ENCODE data around the gene CTSH.

CTSH gene

DNA sequence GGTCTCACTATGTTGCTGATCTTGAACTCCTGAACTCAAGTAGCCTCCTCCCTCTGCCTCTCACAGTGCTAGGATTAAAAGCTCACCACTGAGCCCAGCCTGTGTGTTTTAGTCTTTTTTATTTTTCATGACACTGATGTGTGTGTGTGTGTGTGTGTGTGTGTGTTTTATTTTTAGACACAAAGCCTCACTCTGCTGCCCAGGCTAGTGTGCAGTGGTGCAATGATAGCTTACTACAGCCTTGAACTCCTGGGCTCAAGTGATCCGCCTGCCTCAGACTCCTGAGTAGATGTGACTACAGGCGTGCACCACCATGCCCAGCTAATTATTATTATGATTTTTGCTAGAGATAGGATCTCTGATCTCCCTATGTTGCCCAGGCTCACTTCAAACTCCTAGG is 23.3 kb upstream of the CTSH start:
- no peaks in the 10 kb centered on the region for H3K36me3 Mint-ChIP-seq (ENCODE audit: low read depth)
- no peaks in the 10 kb centered on the region for H3K9me3 Mint-ChIP-seq
- H3K4me1 Mint-ChIP-seq (ENCODE audit: low read depth): no peaks in the 10 kb centered on the region
- no peak overlapping the region for H3K4me3 Mint-ChIP-seq
- intact Hi-C loops (cut with micrococcal nuclease): no loop called here
- no peak overlapping the region for H3K27ac Mint-ChIP-seq
- no peaks in the 10 kb centered on the region for H3K27me3 Mint-ChIP-seq

DNA sequence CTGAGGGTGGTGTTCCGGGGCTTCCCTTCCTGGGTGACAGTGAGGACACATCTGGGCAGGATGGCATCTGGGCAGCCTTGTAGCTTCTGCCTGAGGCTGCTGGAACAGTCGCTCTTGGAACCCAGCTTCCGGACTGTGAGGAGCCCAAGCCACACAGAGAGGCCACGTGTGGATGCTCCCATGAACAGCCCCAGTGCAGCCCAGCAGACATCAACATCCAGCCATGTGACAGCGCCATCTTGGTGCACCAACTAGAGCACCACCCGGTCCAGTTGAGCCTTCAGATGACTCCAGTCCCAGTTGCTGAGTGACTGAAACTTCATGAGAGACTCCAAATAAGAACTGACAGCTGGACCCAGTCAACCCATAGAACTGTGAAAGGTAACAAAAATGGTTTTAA is 15.5 kb upstream of the CTSH start:
- H3K4me3 Mint-ChIP-seq: no peak overlapping the region
- no peaks in the 10 kb centered on the region for H3K36me3 Mint-ChIP-seq (ENCODE audit: low read depth)
- intact Hi-C loops (cut with micrococcal nuclease): no loop called here
- H3K4me1 Mint-ChIP-seq (ENCODE audit: low read depth): no peaks in the 10 kb centered on the region
- H3K27me3 Mint-ChIP-seq: peaks cover 1% of the 10 kb centered on the region
- H3K9me3 Mint-ChIP-seq: no peaks in the 10 kb centered on the region
- H3K27ac Mint-ChIP-seq: no peak overlapping the region

DNA sequence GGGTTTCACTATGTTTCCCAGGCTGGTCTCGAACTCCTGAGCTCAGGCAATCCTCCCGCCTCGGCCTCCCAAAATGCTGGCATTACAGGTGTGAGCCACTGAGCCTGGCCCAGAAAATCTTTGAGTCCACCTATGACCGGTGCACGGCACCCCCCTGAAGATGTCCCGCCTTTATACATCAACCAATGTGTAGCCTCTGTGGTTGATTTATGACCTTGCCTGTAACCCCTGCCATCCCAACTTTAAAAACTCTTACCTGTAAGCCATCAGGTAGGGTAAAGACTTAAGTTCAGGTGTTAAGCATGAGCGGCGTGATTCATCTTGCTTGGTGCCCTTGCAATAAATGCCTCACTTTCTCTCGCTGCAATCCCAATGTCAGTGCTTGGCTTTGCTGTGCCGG is 14.5 kb upstream of the CTSH start:
- H3K9me3 Mint-ChIP-seq: no peaks in the 10 kb centered on the region
- intact Hi-C loops (cut with micrococcal nuclease): no loop called here
- H3K27me3 Mint-ChIP-seq: peaks cover 3% of the 10 kb centered on the region
- H3K36me3 Mint-ChIP-seq (ENCODE audit: low read depth): no peaks in the 10 kb centered on the region
- H3K27ac Mint-ChIP-seq: no peak overlapping the region
- no peaks in the 10 kb centered on the region for H3K4me1 Mint-ChIP-seq (ENCODE audit: low read depth)
- H3K4me3 Mint-ChIP-seq: no peak overlapping the region

DNA sequence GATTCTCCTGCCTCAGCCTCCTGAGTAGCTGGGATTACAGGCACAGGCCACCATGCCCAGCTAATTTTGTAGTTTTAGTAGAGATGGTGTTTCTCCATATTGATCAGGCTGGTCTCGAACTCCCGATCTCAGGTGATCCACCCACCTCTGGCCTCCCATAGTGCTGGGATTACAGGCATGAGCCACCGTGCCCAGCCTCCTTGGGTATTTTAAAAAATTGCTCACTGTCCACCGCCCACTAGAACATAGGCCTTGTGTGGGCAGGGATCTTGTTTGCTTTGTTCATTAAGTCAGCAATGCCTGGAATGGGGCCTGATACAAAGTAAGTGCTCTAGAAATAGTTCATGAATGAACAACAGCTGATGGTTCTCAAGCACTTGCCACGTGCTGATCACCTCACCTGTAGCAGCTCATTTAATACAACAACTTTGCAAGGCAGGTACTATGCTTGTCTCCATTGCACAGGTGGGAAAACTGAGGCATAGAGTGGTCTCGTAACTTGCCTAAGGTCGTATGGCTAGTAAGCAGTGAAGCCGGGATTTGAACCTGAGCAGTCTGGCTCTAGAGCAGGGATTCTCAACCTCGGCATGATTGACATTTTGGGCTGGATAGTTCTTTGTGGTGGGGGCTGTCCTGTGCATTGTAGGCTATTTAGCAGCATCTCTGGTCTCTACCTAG is 12.7 kb upstream of the CTSH start:
- Mint-ChIP-seq H3K4me3 (no peak overlapping the region), H3K27me3 (peaks cover 6% of the 10 kb centered on the region), H3K9me3 (no peaks in the 10 kb centered on the region), H3K36me3 (ENCODE audit: low read depth) (no peaks in the 10 kb centered on the region), H3K4me1 (ENCODE audit: low read depth) (peaks cover 5% of the 10 kb centered on the region), H3K27ac (no peak overlapping the region)
- intact Hi-C loops (cut with micrococcal nuclease): no loop called here

DNA sequence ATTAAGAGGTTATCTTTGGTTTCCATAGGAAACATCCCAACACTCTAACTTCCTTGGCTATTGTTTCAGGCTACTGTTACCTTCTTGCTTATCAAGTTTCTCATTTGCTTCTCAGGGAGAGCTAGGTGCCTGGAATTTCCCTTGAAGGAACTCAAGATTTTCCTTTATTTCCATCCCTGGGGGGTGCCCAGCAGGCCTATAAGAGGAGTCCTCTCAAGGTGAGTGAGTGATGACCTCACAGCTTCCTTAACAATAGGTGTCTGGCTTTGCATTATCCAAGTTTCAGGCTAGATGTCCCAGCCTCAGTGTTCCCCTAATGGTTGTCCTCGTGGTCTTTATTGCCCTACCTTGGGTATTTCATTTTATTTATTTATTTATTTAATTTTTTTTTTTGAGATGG is 12.1 kb upstream of the CTSH start:
- Mint-ChIP-seq H3K9me3 (no peaks in the 10 kb centered on the region), H3K36me3 (ENCODE audit: low read depth) (no peaks in the 10 kb centered on the region), H3K27ac (no peak overlapping the region), H3K4me1 (ENCODE audit: low read depth) (peaks cover 7% of the 10 kb centered on the region), H3K27me3 (peaks cover 6% of the 10 kb centered on the region), H3K4me3 (no peak overlapping the region)
- intact Hi-C loops (cut with micrococcal nuclease): no loop called here

DNA sequence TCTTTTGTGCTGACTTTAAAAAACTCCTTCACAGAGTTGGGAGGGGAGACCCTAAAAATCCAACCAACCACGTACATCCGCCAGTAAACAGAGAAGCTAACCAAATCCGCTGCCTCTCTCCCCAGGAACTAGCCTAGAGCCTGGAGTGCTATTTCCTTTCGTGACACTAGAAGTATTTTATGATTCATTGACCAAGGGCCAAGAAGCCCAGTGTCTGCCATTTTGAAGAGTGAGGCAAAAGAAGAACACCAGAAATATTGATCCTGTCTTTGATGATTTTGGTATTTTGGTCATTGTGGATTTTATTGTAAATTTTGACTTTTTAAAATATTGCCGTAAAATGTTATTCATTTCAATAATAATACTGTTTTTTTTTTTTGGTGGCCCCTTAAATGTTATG is 10.5 kb upstream of the CTSH start:
- Mint-ChIP-seq H3K27ac (no peak overlapping the region), H3K4me1 (ENCODE audit: low read depth) (peaks cover 20% of the 10 kb centered on the region), H3K9me3 (no peaks in the 10 kb centered on the region), H3K4me3 (no peak overlapping the region), H3K27me3 (peaks cover 6% of the 10 kb centered on the region), H3K36me3 (ENCODE audit: low read depth) (no peaks in the 10 kb centered on the region)
- intact Hi-C loops (cut with micrococcal nuclease): no loop called here

DNA sequence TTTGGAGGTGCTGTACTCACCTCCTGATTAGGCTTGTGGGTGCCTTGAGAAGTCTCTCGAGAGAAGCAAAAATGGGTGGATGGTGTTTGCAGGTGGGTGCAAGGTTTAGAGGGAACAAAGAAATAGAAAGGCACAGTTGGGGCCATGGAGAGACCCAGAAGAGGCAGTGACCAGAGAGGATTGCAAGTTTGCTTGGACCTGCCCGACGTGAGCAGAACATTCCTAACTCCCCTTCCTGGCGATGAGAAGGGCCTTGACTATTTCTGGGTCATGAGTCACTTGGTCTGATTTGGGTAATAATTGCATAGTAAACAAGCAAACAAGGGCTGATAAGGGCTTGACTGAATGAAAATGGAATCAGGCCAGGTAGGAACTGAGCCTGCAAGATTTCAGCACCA is 7.0 kb upstream of the CTSH start:
- H3K4me1 Mint-ChIP-seq (ENCODE audit: low read depth): peaks cover 25% of the 10 kb centered on the region
- no peaks in the 10 kb centered on the region for H3K9me3 Mint-ChIP-seq
- intact Hi-C loops (cut with micrococcal nuclease): no loop called here
- H3K27me3 Mint-ChIP-seq: peaks cover 17% of the 10 kb centered on the region
- peak overlapping the region; percentile 31 for H3K27ac Mint-ChIP-seq
- no peak overlapping the region for H3K4me3 Mint-ChIP-seq
- H3K36me3 Mint-ChIP-seq (ENCODE audit: low read depth): no peaks in the 10 kb centered on the region

DNA sequence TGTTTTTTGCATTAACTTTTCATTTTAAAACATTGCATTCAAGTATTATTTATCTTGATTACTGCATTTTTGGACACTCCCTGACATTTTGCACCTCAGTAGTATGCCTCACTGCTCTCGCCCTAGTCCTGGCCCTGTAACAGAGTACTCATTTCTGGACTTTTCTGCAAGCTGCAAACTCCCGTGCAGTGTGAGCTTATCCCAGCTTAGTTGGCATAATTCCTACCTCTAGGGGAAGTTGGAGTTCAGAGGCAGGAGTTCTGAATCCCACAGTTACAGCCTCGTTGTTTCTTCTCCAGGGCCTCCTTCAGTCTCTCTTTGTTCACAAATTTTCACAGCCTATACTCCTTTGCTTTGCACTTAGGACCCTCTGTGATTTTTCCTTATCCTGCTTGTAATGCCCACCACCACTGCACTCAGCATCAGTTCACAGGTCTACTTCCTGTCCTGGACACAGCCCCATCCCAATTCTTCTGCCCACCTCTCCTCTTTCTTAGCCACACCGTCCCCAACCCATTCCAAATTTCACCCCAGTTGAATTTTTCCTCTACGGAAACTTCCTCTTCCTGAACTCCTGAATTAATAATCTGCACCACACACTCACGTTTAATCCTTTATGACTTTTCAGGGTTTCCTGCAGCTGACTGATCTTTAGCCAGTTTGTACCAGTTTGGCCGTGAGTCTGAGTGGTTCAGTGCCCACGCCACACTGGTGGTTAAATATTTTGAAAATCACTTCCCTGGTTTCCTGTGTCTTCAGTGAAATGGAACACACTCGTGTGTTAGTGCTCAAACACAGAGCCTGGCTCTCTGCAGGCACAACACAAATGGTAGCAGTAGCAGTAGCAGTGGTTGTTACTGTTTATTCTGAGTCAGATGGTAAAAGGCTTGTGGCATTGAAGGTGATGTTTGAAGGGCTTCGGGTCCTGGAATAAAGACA is 6.3 kb upstream of the CTSH start:
- no peaks in the 10 kb centered on the region for H3K9me3 Mint-ChIP-seq
- intact Hi-C loops (cut with micrococcal nuclease): no loop called here
- no peaks in the 10 kb centered on the region for H3K36me3 Mint-ChIP-seq (ENCODE audit: low read depth)
- H3K4me3 Mint-ChIP-seq: no peak overlapping the region
- H3K4me1 Mint-ChIP-seq (ENCODE audit: low read depth): peaks cover 28% of the 10 kb centered on the region
- peaks cover 20% of the 10 kb centered on the region for H3K27me3 Mint-ChIP-seq
- peak overlapping the region; percentile 31 for H3K27ac Mint-ChIP-seq

DNA sequence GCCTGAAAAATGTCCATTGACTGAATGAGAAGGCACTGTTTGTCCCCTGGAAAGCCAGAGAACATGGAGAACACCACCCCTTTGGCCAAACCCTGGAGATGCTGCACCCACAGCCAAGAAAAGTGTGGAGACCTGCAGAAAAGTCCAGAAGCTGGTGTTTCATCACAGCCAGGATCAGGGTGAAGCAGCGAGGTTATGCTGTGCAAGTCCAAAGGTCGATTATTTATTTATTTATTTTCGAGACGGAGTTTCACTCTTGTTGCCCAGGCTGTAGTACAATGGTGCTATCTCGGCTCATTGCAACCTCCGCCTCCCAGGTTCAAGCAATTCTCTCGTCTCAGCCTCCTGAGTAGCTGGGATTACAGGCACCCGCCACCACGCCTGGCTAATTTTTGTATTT is 5.5 kb upstream of the CTSH start:
- H3K4me3 Mint-ChIP-seq: no peak overlapping the region
- intact Hi-C loops (cut with micrococcal nuclease): no loop called here
- peaks cover 23% of the 10 kb centered on the region for H3K27me3 Mint-ChIP-seq
- H3K36me3 Mint-ChIP-seq (ENCODE audit: low read depth): no peaks in the 10 kb centered on the region
- peaks cover 35% of the 10 kb centered on the region for H3K4me1 Mint-ChIP-seq (ENCODE audit: low read depth)
- no peaks in the 10 kb centered on the region for H3K9me3 Mint-ChIP-seq
- no peak overlapping the region for H3K27ac Mint-ChIP-seq

DNA sequence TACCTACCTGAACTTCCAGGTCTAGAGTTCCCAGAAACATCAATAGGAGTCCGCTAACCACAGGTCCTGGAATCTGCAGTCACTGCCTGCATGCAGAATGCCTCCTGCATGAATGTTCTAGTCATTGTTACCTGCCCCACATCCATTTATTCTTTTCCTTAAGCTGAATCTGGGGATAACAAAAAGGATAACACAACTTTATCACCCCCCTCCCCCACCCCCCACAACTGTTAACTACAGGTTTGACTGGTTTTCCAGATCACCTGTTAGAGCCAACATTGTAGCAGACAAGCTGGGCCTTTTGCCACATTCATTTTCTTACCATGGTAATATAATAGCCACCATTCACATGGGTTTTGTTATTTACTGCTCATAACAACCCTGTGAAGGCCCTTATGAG is 4.6 kb upstream of the CTSH start:
- intact Hi-C loops (cut with micrococcal nuclease): no loop called here
- no peak overlapping the region for H3K27ac Mint-ChIP-seq
- H3K9me3 Mint-ChIP-seq: no peaks in the 10 kb centered on the region
- H3K27me3 Mint-ChIP-seq: peaks cover 22% of the 10 kb centered on the region
- H3K4me3 Mint-ChIP-seq: no peak overlapping the region
- peaks cover 5% of the 10 kb centered on the region for H3K36me3 Mint-ChIP-seq (ENCODE audit: low read depth)
- peaks cover 38% of the 10 kb centered on the region for H3K4me1 Mint-ChIP-seq (ENCODE audit: low read depth)

DNA sequence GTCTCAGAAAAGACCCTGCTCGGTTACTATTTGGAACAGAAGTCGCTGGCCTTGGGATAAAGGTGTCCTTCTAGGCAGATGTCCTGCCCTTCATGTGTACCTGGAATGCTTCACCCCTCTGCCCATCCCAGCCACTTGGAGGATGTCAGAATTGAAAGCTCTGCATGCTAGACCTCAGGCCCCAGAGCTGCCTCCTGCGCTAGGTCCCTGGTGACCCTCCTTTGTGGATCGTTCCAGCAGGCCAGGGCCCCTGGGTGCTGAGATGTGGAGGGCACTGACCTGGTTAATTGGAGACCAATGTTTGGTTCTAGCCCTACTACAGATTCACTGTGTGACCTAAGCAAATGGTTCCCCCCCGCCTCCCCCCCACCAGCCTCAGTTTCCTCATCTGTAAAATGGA is 2.7 kb upstream of the CTSH start:
- H3K27me3 Mint-ChIP-seq: peaks cover 18% of the 10 kb centered on the region
- peak overlapping the region; percentile 23 for H3K27ac Mint-ChIP-seq
- no peaks in the 10 kb centered on the region for H3K9me3 Mint-ChIP-seq
- intact Hi-C loops (cut with micrococcal nuclease): no loop called here
- no peak overlapping the region for H3K4me3 Mint-ChIP-seq
- H3K36me3 Mint-ChIP-seq (ENCODE audit: low read depth): peaks cover 25% of the 10 kb centered on the region
- peaks cover 41% of the 10 kb centered on the region for H3K4me1 Mint-ChIP-seq (ENCODE audit: low read depth)

DNA sequence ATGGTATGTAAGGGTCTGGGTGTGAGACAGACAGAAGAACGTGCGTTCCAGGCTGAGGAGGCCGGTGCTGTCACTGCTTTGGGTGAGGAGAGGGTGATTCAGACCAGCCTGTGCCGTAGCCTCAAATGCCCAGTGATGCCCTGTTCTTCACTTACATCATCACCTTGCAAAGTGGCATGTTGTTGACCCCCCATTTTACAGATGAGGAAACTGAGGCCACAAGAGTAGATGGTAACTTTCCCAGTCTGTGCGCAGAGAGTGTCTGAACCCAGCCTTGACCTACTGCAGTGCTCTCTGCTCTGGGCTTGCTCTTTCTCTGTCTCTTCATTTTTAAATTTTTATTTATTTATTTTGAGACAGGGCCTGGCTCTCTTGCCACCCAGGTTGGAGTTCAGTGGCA is 1.6 kb upstream of the CTSH start:
- H3K27ac Mint-ChIP-seq: peak overlapping the region; percentile 70
- peaks cover 35% of the 10 kb centered on the region for H3K36me3 Mint-ChIP-seq (ENCODE audit: low read depth)
- intact Hi-C loops (cut with micrococcal nuclease): no loop called here
- H3K27me3 Mint-ChIP-seq: peaks cover 17% of the 10 kb centered on the region
- H3K4me1 Mint-ChIP-seq (ENCODE audit: low read depth): peaks cover 38% of the 10 kb centered on the region
- no peak overlapping the region for H3K4me3 Mint-ChIP-seq
- H3K9me3 Mint-ChIP-seq: no peaks in the 10 kb centered on the region

DNA sequence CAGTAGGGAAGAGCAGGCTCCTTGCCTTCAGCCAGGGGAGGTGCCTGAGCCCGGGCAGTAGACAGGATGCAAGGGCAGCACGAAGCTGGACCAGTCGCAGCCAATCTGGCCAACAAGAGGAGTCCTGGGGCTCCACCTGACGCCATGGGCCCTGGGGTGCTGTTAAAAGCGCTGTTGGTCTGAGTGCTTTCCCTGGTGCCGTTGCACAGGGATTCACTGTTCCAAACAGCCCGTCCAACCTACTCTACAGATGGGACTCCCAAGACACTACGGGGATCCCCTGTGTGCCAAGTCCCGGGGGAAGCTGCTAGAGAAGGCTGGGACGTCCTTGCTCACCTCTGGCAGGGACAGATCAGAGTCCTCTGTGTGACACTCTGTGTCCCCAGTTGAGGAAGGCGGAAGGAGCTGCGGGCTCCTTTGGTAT is 632 bp downstream of the CTSH start:
- intact Hi-C loops (cut with micrococcal nuclease): no loop called here
- Mint-ChIP-seq H3K9me3 (no peaks in the 10 kb centered on the region), H3K27ac (peak overlapping the region; percentile 99), H3K27me3 (peaks cover 14% of the 10 kb centered on the region), H3K36me3 (ENCODE audit: low read depth) (peaks cover 54% of the 10 kb centered on the region), H3K4me3 (peak overlapping the region; percentile 99), H3K4me1 (ENCODE audit: low read depth) (peaks cover 34% of the 10 kb centered on the region)

DNA sequence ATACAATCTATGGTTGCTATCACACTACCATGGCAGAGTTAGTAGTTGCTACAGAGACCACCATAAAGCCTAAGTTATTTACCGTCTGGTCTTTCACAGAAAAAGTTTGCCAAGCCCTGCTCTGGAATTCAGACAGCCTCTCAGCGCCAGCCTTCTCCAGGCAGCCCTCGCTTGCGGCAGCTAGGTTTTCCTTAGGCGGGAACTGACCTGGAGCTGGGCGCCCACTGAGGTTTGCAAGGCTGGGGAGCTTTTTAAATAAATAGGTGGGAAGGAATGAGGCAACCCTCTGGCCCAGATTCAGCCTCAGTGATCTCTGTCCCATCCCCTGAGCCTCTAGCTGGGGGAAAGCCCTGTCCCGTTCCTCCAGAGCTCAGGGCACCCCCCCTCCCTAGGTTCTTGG is 1.2 kb downstream of the CTSH start:
- intact Hi-C loops (cut with micrococcal nuclease): no loop called here
- H3K9me3 Mint-ChIP-seq: no peaks in the 10 kb centered on the region
- peak overlapping the region; percentile 99 for H3K27ac Mint-ChIP-seq
- H3K4me3 Mint-ChIP-seq: peak overlapping the region; percentile 99
- peaks cover 39% of the 10 kb centered on the region for H3K4me1 Mint-ChIP-seq (ENCODE audit: low read depth)
- H3K36me3 Mint-ChIP-seq (ENCODE audit: low read depth): peaks cover 57% of the 10 kb centered on the region
- H3K27me3 Mint-ChIP-seq: peaks cover 14% of the 10 kb centered on the region
